ENCODE data around the gene PARD6A.
A peak's percentile ranks its signal among the peaks of the same experiment; 100 is the strongest.

PARD6A gene

GRCh38 chr16:67672306-67672705 lies 11.5 kb downstream of the PARD6A start:
- no peak overlapping the region for H3K27ac ChIP-seq (replicated peaks)
- no peaks in the 10 kb centered on the region for H3K27me3 ChIP-seq (ENCODE audit: insufficient read depth, poor library complexity, severe bottlenecking)
- TF ChIP-seq POLR2AphosphoS5 (IDR thresholded peaks at IDR 0.05; ENCODE audit: low read depth) (no peak), GABPA (IDR thresholded peaks at IDR 0.05; ENCODE audit: low read depth) (no peak), SPI1 (IDR thresholded peaks at IDR 0.05; ENCODE audit: borderline replicate concordance, low read depth) (no peak; the same call in 1 of the 2 replicates), REST (IDR thresholded peaks at IDR 0.05; ENCODE audit: insufficient replicate concordance, low read depth) (no peak)
- TF ChIP-seq, protein P1, sequence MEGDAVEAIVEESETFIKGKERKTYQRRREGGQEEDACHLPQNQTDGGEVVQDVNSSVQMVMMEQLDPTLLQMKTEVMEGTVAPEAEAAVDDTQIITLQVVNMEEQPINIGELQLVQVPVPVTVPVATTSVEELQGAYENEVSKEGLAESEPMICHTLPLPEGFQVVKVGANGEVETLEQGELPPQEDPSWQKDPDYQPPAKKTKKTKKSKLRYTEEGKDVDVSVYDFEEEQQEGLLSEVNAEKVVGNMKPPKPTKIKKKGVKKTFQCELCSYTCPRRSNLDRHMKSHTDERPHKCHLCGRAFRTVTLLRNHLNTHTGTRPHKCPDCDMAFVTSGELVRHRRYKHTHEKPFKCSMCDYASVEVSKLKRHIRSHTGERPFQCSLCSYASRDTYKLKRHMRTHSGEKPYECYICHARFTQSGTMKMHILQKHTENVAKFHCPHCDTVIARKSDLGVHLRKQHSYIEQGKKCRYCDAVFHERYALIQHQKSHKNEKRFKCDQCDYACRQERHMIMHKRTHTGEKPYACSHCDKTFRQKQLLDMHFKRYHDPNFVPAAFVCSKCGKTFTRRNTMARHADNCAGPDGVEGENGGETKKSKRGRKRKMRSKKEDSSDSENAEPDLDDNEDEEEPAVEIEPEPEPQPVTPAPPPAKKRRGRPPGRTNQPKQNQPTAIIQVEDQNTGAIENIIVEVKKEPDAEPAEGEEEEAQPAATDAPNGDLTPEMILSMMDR (IDR thresholded peaks at IDR 0.05; ENCODE audit: insufficient read depth, low read length), result no peak
- no peak for DNase-seq (ENCODE audit: low read depth in 1 of 2, low spot score in 1 of 2)
- no peak overlapping the region for H3K4me3 ChIP-seq (replicated peaks; ENCODE audit: insufficient read depth, low read length)

- Histone ChIP-seq H3K27ac (replicated peaks) (peak overlapping the region; percentile 59), H3K4me3 (replicated peaks; ENCODE audit: insufficient read depth, low read length) (no peak overlapping the region), H3K27me3 (ENCODE audit: insufficient read depth, poor library complexity, severe bottlenecking) (no peaks in the 10 kb centered on the region)
- no peak for TF ChIP-seq GABPA (IDR thresholded peaks at IDR 0.05; ENCODE audit: low read depth)
- TF ChIP-seq POLR2AphosphoS5 (IDR thresholded peaks at IDR 0.05; ENCODE audit: low read depth), result no peak
- no peak for TF ChIP-seq REST (IDR thresholded peaks at IDR 0.05; ENCODE audit: insufficient replicate concordance, low read depth)
- TF ChIP-seq, protein P1 (IDR thresholded peaks at IDR 0.05; ENCODE audit: insufficient read depth, low read length), result peak; percentile 80
- DNase-seq (ENCODE audit: low read depth in 1 of 2, low spot score in 1 of 2), result peak; percentile 47 to 84
Measured at GRCh38 chr16:67672739-67673662, 12.2 kb downstream of the PARD6A start.

DNA sequence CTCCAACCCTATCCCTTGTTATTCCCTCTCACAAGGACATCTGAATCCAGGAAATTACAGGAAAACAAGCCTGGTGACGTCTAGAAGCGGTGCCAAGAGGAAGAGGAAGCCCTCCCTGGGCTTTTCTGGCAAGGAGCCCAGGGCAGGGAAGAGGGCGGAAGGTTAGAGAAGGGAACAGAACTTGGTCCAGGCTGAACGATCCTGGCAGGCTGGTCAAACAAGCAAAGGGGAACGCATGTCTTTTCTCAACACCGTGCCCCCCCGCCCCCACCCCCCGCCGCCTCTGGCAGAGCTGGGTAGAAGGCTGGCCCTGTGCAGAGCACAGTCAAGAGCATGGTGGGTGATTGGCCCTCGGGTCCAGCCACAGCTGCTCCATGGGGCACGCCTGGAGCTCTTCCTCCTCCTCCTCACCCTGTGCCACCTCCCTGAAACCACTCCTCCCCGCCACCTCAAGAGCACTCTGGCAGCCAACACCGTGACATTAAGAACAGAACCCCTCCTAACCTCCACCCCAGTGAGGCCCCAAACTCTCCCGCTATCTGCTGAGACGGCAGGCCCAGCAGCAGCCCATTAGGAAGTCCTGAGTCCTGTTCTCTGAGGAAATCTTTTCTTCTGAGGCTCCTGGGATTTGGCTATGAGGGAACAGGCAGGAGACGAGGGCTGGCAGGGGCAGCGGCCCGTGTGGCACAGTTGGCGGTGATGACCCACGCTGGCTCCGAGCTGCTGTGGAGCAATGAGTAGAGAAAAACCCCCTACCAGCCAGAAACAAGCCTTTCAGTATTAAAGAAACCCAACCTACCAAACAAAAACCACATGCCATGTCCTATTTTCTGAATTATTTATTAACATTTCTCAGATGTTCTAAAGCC lies 13.2 kb downstream of the PARD6A start:
- Histone ChIP-seq H3K27ac (replicated peaks) (peak overlapping the region; percentile 59), H3K27me3 (ENCODE audit: insufficient read depth, poor library complexity, severe bottlenecking) (no peaks in the 10 kb centered on the region), H3K4me3 (replicated peaks; ENCODE audit: insufficient read depth, low read length) (no peak overlapping the region)
- TF ChIP-seq GABPA (IDR thresholded peaks at IDR 0.05; ENCODE audit: low read depth), result no peak
- peak; percentile 75; the same call in 1 of the 2 replicates for TF ChIP-seq SPI1 (IDR thresholded peaks at IDR 0.05; ENCODE audit: borderline replicate concordance, low read depth)
- peak; percentile 40; the same call in 1 of the 2 replicates for TF ChIP-seq POLR2AphosphoS5 (IDR thresholded peaks at IDR 0.05; ENCODE audit: low read depth)
- DNase-seq (ENCODE audit: low read depth in 1 of 2, low spot score in 1 of 2), result peak; percentile 63 to 71

Measured in HL-60 (cell line).